HEK293 (cell line): ENCODE measurements around the gene SLFN5.
A peak's percentile ranks its signal among the peaks of the same experiment; 100 is the strongest.

Experiments
- CTCF ChIA-PET: fragments of 350-600 bp; formaldehyde crosslinking; extraction: SDS; loops from one replicate; lab custom pipeline; 2021; ENCODE audit warnings: antibody characterized with exemption; lab: Yijun Ruan, JAX
- POLR2A ChIA-PET: fragments of 300-600 bp; formaldehyde crosslinking; extraction: SDS; loops from one replicate; lab custom pipeline; 2020; ENCODE audit warnings: antibody characterized with exemption, inconsistent platforms; lab: Yijun Ruan, JAX
- H3K27ac ChIP-seq: fragments of 200-500 bp; sonication (Bioruptor generic); 2 replicates; pipeline ENCODE4 v1.5.1; 2014; ENCODE audit warnings: low read depth, low read length, control low read depth, inconsistent platforms; ENCODE audit errors: extremely low read depth
- H3K36me3 ChIP-seq, 2 experiments: fragments of 200-500 bp in 1 of 2; sonication (Bioruptor generic) in 1 of 2; 1 replicate in 1 of 2; 2 replicates in 1 of 2; pipeline ENCODE4 v1.5.1; 2014 to 2017; ENCODE audit warnings: inconsistent platforms in 2 of 2, low read length in 2 of 2; ENCODE audit not compliant: control insufficient read depth in 2 of 2, insufficient read depth in 1 of 2
- H3K4me1 ChIP-seq: fragments of 200-500 bp; sonication (Bioruptor generic); 2 replicates; pipeline ENCODE4 v1.5.1; 2014; ENCODE audit warnings: mild to moderate bottlenecking, low read length, inconsistent platforms; ENCODE audit not compliant: control insufficient read depth, insufficient read depth
- H3K4me3 ChIP-seq: 2 replicates; pipeline ENCODE4 v1.5.1; 2011; ENCODE audit warnings: low read depth, mild to moderate bottlenecking, control low read depth, low read length, moderate library complexity
- H3K9me3 ChIP-seq: fragments of 200-500 bp; sonication (Bioruptor generic); 2 replicates; pipeline ENCODE4 v1.5.1; 2014; ENCODE audit warnings: low read depth, low read length, inconsistent platforms; ENCODE audit not compliant: control insufficient read depth, insufficient read depth
- GFI1B ChIP-seq: fragments of 450-650 bp; formaldehyde crosslinking; IDR thresholded peaks from 2 replicates; pipeline ENCODE4 v1.5.1; 2016; ENCODE audit warnings: missing biosample characterization, missing genetic modification characterization
- HOXD13 ChIP-seq: sonication (generic); formaldehyde crosslinking; IDR thresholded peaks from 2 replicates; pipeline ENCODE4 v1.8.0; 2022; ENCODE audit warnings: missing genetic modification reagents, borderline replicate concordance
- INSM2 ChIP-seq: fragments of 450-650 bp; formaldehyde crosslinking; IDR thresholded peaks from 2 replicates; pipeline ENCODE4 v1.5.1; 2016; ENCODE audit warnings: missing biosample characterization, missing genetic modification characterization
- KLF16 ChIP-seq: fragments of 450-650 bp; formaldehyde crosslinking; IDR thresholded peaks from 2 replicates; pipeline ENCODE4 v1.5.1; 2017; ENCODE audit warnings: missing biosample characterization, missing genetic modification characterization
- MEIS1 ChIP-seq: sonication (generic); formaldehyde crosslinking; IDR thresholded peaks from 2 replicates; pipeline ENCODE4 v1.8.1; 2022; ENCODE audit warnings: missing genetic modification reagents, mild to moderate bottlenecking, borderline replicate concordance
- OSR2 ChIP-seq: fragments of 450-650 bp; formaldehyde crosslinking; IDR thresholded peaks from 2 replicates; pipeline ENCODE4 v1.5.1; 2016; ENCODE audit warnings: missing biosample characterization, missing genetic modification characterization
- PRDM1 ChIP-seq: fragments of 450-650 bp; formaldehyde crosslinking; IDR thresholded peaks from 2 replicates; pipeline ENCODE4; 2016; ENCODE audit warnings: missing biosample characterization, missing genetic modification characterization
- PRDM10 ChIP-seq: fragments of 450-650 bp; formaldehyde crosslinking; IDR thresholded peaks from 2 replicates; pipeline ENCODE4 v1.5.1; 2016; ENCODE audit warnings: missing biosample characterization, missing genetic modification characterization
- RBAK ChIP-seq: fragments of 450-650 bp; formaldehyde crosslinking; IDR thresholded peaks from 2 replicates; pipeline ENCODE4 v1.5.1; 2016; ENCODE audit warnings: missing biosample characterization, missing genetic modification characterization
- SP3 ChIP-seq: fragments of 450-650 bp; formaldehyde crosslinking; IDR thresholded peaks from 2 replicates; pipeline ENCODE4 v1.5.1; 2016; ENCODE audit warnings: missing biosample characterization, missing genetic modification characterization
- TCF7L2 ChIP-seq: IDR thresholded peaks from 2 replicates; pipeline ENCODE4 v1.6.1; 2011; ENCODE audit warnings: low read depth, mild to moderate bottlenecking, inconsistent platforms, low read length, moderate library complexity, borderline replicate concordance
- ZEB2 ChIP-seq: fragments of 450-650 bp; formaldehyde crosslinking; IDR thresholded peaks from 2 replicates; pipeline ENCODE4 v1.5.1; 2016; ENCODE audit warnings: missing biosample characterization, missing genetic modification characterization
- ZNF114 ChIP-seq: fragments of 450-650 bp; formaldehyde crosslinking; IDR thresholded peaks from 2 replicates; pipeline ENCODE4 v1.5.0; 2017; ENCODE audit warnings: missing biosample characterization, missing genetic modification characterization
- ZNF18 ChIP-seq: fragments of 450-650 bp; formaldehyde crosslinking; IDR thresholded peaks from 2 replicates; pipeline ENCODE4 v1.5.1; 2016; ENCODE audit warnings: missing biosample characterization, missing genetic modification characterization
- ZNF184 ChIP-seq: fragments of 450-650 bp; IDR thresholded peaks from 2 replicates; pipeline ENCODE4 v1.5.1; 2018; ENCODE audit warnings: missing biosample characterization, mild to moderate bottlenecking, missing genetic modification characterization
- ZNF221 ChIP-seq: fragments of 450-650 bp; formaldehyde crosslinking; IDR thresholded peaks from 2 replicates; pipeline ENCODE4 v1.5.1; 2017; ENCODE audit warnings: missing biosample characterization, missing genetic modification characterization, borderline replicate concordance
- ZNF239 ChIP-seq: fragments of 450-650 bp; formaldehyde crosslinking; IDR thresholded peaks from 2 replicates; pipeline ENCODE4 v1.5.1; 2016; ENCODE audit warnings: missing biosample characterization, missing genetic modification characterization
- ZNF423 ChIP-seq: fragments of 450-650 bp; formaldehyde crosslinking; IDR thresholded peaks from 2 replicates; pipeline ENCODE4 v1.5.1; 2016; ENCODE audit warnings: missing biosample characterization, missing genetic modification characterization
- ZNF48 ChIP-seq: fragments of 450-650 bp; formaldehyde crosslinking; IDR thresholded peaks from 2 replicates; pipeline ENCODE4 v1.5.1; 2016; ENCODE audit warnings: missing biosample characterization, missing genetic modification characterization
- ZNF510 ChIP-seq: fragments of 450-650 bp; formaldehyde crosslinking; IDR thresholded peaks from 2 replicates; pipeline ENCODE4 v1.5.1; 2018; ENCODE audit warnings: mild to moderate bottlenecking, missing genetic modification characterization, missing biosample characterization; ENCODE audit not compliant: insufficient replicate concordance
- ZNF585B ChIP-seq: fragments of 450-650 bp; formaldehyde crosslinking; IDR thresholded peaks from 2 replicates; pipeline ENCODE4 v1.5.1; 2016; ENCODE audit warnings: missing biosample characterization, missing genetic modification characterization
- ZNF600 ChIP-seq: fragments of 450-650 bp; formaldehyde crosslinking; IDR thresholded peaks from 2 replicates; pipeline ENCODE4 v1.5.1; 2016; ENCODE audit warnings: missing biosample characterization, missing genetic modification characterization
- ZNF610 ChIP-seq: fragments of 450-650 bp; formaldehyde crosslinking; IDR thresholded peaks from 2 replicates; pipeline ENCODE4 v1.5.1; 2016; ENCODE audit warnings: missing biosample characterization, missing genetic modification characterization, borderline replicate concordance
- ZNF624 ChIP-seq: fragments of 450-650 bp; formaldehyde crosslinking; IDR thresholded peaks from 2 replicates; pipeline ENCODE4 v1.5.1; 2017; ENCODE audit warnings: missing biosample characterization, missing genetic modification characterization
- ZNF658 ChIP-seq: fragments of 450-650 bp; formaldehyde crosslinking; IDR thresholded peaks from 2 replicates; pipeline ENCODE4; 2016; ENCODE audit warnings: missing biosample characterization, missing genetic modification characterization
- ZNF701 ChIP-seq: fragments of 450-650 bp; formaldehyde crosslinking; IDR thresholded peaks from 2 replicates; pipeline ENCODE4 v1.5.1; 2016; ENCODE audit warnings: missing biosample characterization, missing genetic modification characterization
- ZNF785 ChIP-seq: fragments of 450-650 bp; formaldehyde crosslinking; IDR thresholded peaks from 2 replicates; pipeline ENCODE4 v1.5.1; 2016; ENCODE audit warnings: missing biosample characterization, missing genetic modification characterization
- ZSCAN16 ChIP-seq: fragments of 450-650 bp; formaldehyde crosslinking; IDR thresholded peaks from 2 replicates; pipeline ENCODE4 v1.5.1; 2016; ENCODE audit warnings: missing biosample characterization, missing genetic modification characterization
- ZSCAN4 ChIP-seq: fragments of 450-650 bp; formaldehyde crosslinking; IDR thresholded peaks from 2 replicates; pipeline ENCODE4 v1.5.1; 2017; ENCODE audit warnings: missing biosample characterization, missing genetic modification characterization
- ZSCAN5A ChIP-seq: fragments of 450-650 bp; formaldehyde crosslinking; IDR thresholded peaks from 2 replicates; pipeline ENCODE4 v1.5.1; 2016; ENCODE audit warnings: missing biosample characterization, missing genetic modification characterization

SLFN5 gene

GRCh38 chr17:35254107-35254773, 11.4 kb downstream of the SLFN5 start:
- ChIA-PET POLR2A (interaction anchor here (1.2 kb wide), 1 partner anchor 11 kb away, joined by 4 read pairs; the partner anchor contains the start of gene SLFN5), CTCF (no interaction called here)
- no peaks in the 10 kb centered on the region for H3K9me3 ChIP-seq
- peaks cover 0 to 8% of the 10 kb centered on the region in 2 experiments; a peak in 1 of 3 replicates for H3K36me3 ChIP-seq
- no peak overlapping the region for H3K4me3 ChIP-seq
- no peak overlapping the region for H3K27ac ChIP-seq
- peaks cover 22% of the 10 kb centered on the region for H3K4me1 ChIP-seq
- TF ChIP-seq ZNF221 (tag by site-specific recombination) (no peak), HOXD13 (CRISPR knock-in tag) (no peak), INSM2 (0 out of 2 replicates have a peak, but pooled peaks have one; percentile 38), PRDM10 (tag by site-specific recombination) (0 out of 2 replicates have a peak, but pooled peaks have one; percentile 44), ZNF585B (tag by site-specific recombination) (no peak), SP3 (tag by site-specific recombination) (no peak), ZEB2 (peak; percentile 60; the same call in 1 of the 2 replicates), ZNF18 (tag by site-specific recombination) (no peak), ZNF610 (tag by site-specific recombination) (no peak), ZSCAN4 (no peak), ZNF624 (no peak), OSR2 (no peak), ZSCAN5A (tag by site-specific recombination) (no peak), ZNF184 (peak; percentile 55; the same call in 1 of the 2 replicates), ZNF600 (peak; percentile 46; the same call in 1 of the 2 replicates), ZNF114 (tag by site-specific recombination) (no peak), ZNF48 (tag by site-specific recombination) (no peak), ZNF510 (tag by site-specific recombination) (no peak), TCF7L2 (no peak), PRDM1 (no peak), ZNF423 (tag by site-specific recombination) (no peak), RBAK (tag by site-specific recombination) (no peak), ZNF785 (tag by site-specific recombination) (no peak), ZNF701 (tag by site-specific recombination) (no peak), MEIS1 (CRISPR knock-in tag) (no peak), GFI1B (tag by site-specific recombination) (peak; percentile 84), ZNF239 (tag by site-specific recombination) (no peak), KLF16 (no peak), ZNF658 (tag by site-specific recombination) (no peak), ZSCAN16 (peak; percentile 75)
